Keratinocyte (primary cell): ENCODE results near the gene KIF22. TPM values are rescaled to one million over a fixed set of nuclear protein-coding genes. Genes with fewer than 3 reads are reported as not detected.

ENCODE experiments used
- DNase-seq: peaks from one replicate; pipeline ENCODE4 v3.0.0-alpha.2; 2011; ENCODE audit warnings: low read depth, missing footprints, low spot score
- FAIRE-seq: peaks from 2 replicates; lab custom pipeline; 2011; peaks lifted over from hg19 to GRCh38; lab: Jason Lieb, UNC
- H2AFZ ChIP-seq: 2 replicates; pipeline ENCODE4 v1.6.0; 2012; ENCODE audit warnings: low read length, control low read depth, inconsistent platforms; ENCODE audit not compliant: control insufficient read depth
- H3K27ac ChIP-seq: 2 replicates; pipeline ENCODE4 v1.5.1; 2011; ENCODE audit warnings: low read length; ENCODE audit not compliant: control insufficient read depth, insufficient read depth
- H3K27me3 ChIP-seq: 3 replicates; pipeline ENCODE4 v1.6.0; 2011; ENCODE audit warnings: low read length; ENCODE audit not compliant: control insufficient read depth, insufficient read depth; ENCODE audit errors: extremely low read depth
- H3K36me3 ChIP-seq, 2 experiments: 2 replicates in 1 of 2; 3 replicates in 1 of 2; pipeline ENCODE4 v1.5.1; 2011; ENCODE audit warnings: low read length in 2 of 2, mild to moderate bottlenecking in 1 of 2; ENCODE audit not compliant: control insufficient read depth in 2 of 2, insufficient read depth in 2 of 2; ENCODE audit errors: extremely low read depth in 1 of 2
- H3K4me1 ChIP-seq: 3 replicates; pipeline ENCODE4 v1.5.1; 2011; ENCODE audit warnings: low read length; ENCODE audit not compliant: control insufficient read depth, insufficient read depth; ENCODE audit errors: extremely low read depth
- H3K4me2 ChIP-seq: 3 replicates; pipeline ENCODE4 v1.6.0; 2011; ENCODE audit warnings: low read depth, low read length; ENCODE audit not compliant: control insufficient read depth, insufficient read depth; ENCODE audit errors: extremely low read depth
- H3K4me3 ChIP-seq, 3 experiments: fragments of 200-600 bp in 1 of 3; sonication (generic) in 1 of 3; 2 replicates in 2 of 3; 3 replicates in 1 of 3; pipeline ENCODE4 v1.5.1; 2011 to 2016; ENCODE audit warnings: low read length in 3 of 3, mild to moderate bottlenecking in 3 of 3, control low read depth in 2 of 3, inconsistent platforms in 1 of 3, low read depth in 1 of 3, mixed read lengths in 1 of 3, mixed run types in 1 of 3, moderate library complexity in 1 of 3; ENCODE audit not compliant: control insufficient read depth in 2 of 3, insufficient read depth in 2 of 3; ENCODE audit errors: extremely low read depth in 1 of 3
- H3K79me2 ChIP-seq: 2 replicates; pipeline ENCODE4 v1.6.0; 2012; ENCODE audit warnings: low read length; ENCODE audit not compliant: control insufficient read depth, insufficient read depth
- H3K9ac ChIP-seq: 3 replicates; pipeline ENCODE4 v1.6.0; 2011; ENCODE audit warnings: low read length; ENCODE audit not compliant: control insufficient read depth, insufficient read depth; ENCODE audit errors: extremely low read depth
- H3K9me1 ChIP-seq: 3 replicates; pipeline ENCODE4 v1.6.0; 2011; ENCODE audit warnings: low read length; ENCODE audit not compliant: control insufficient read depth, insufficient read depth; ENCODE audit errors: extremely low read depth
- H3K9me3 ChIP-seq: 2 replicates; pipeline ENCODE4 v1.5.1; 2012; ENCODE audit warnings: low read depth, low read length; ENCODE audit not compliant: control insufficient read depth
- H4K20me1 ChIP-seq: 3 replicates; pipeline ENCODE4 v1.6.0; 2011; ENCODE audit warnings: low read length; ENCODE audit not compliant: control insufficient read depth, insufficient read depth; ENCODE audit errors: extremely low read depth
- EZH2 ChIP-seq: IDR thresholded peaks from one replicate; pipeline ENCODE4 v1.6.1; 2012; ENCODE audit warnings: inconsistent platforms, mild to moderate bottlenecking, low read length, moderate library complexity
- dilution Hi-C: fragments of 300-500 bp; cut with MboI; formaldehyde crosslinking; loops from one replicate; pipeline ENCODE4 v1.7.0; 2020; ENCODE audit warnings: low sequenced_read_pairs; ENCODE audit not compliant: extremely low pct_ligation_motif_present
- polyA plus RNA-seq, 5 experiments: library from polyadenylated mRNA; depleted of rRNA in 3 of 5; stranded (reverse) in 3 of 5; stranded (forward) in 1 of 5; unstranded in 1 of 5; fragments of >200 nt; gene quantifications; 1 replicate in 1 of 5; 2 replicates in 3 of 5; 3 replicates in 1 of 5; pipeline versions ENCODE4 v1.2.1 to v1.2.3, GENCODE V29; 2011 to 2012; ENCODE audit warnings: missing spikeins in 2 of 5, low read depth in 1 of 5, low replicate concordance in 1 of 5
- TF ChIP-seq, protein P1 (sequence below), 3 experiments: IDR thresholded peaks in 1 of 3; conservative IDR thresholded peaks in 1 of 3; optimal IDR thresholded peaks in 1 of 3; 2 replicates in 2 of 3; 3 replicates in 1 of 3; pipeline versions ENCODE3 to v1.5.1; 2011; ENCODE audit warnings: low read length in 3 of 3, mild to moderate bottlenecking in 3 of 3, moderate library complexity in 2 of 3, control low read depth in 1 of 3, inconsistent platforms in 1 of 3; ENCODE audit not compliant: insufficient read depth in 2 of 3; ENCODE audit errors: extremely low read depth in 1 of 3

The KIF22 gene
- polyA plus RNA-seq, 1 donor (not counting 4 experiments of a cell fraction or from before 2014, with no cell fraction given), result 43.7 TPM

- Histone ChIP-seq H3K9me1 (no peaks in the 10 kb centered on the region), H3K27ac (no peak overlapping the region), H3K9me3 (no peaks in the 10 kb centered on the region), H3K4me3 (no peak overlapping the region), H3K9ac (no peak overlapping the region), H3K4me2 (no peak overlapping the region), H3K4me1 (no peaks in the 10 kb centered on the region), H3K79me2 (no peaks in the 10 kb centered on the region), H4K20me1 (no peaks in the 10 kb centered on the region), H2AFZ (no peak overlapping the region), H3K27me3 (no peaks in the 10 kb centered on the region), H3K36me3 (no peaks in the 10 kb centered on the region)
- no peak for DNase-seq
- no peak for FAIRE-seq
- dilution Hi-C loops, result no loop called here
- TF ChIP-seq, protein P1, sequence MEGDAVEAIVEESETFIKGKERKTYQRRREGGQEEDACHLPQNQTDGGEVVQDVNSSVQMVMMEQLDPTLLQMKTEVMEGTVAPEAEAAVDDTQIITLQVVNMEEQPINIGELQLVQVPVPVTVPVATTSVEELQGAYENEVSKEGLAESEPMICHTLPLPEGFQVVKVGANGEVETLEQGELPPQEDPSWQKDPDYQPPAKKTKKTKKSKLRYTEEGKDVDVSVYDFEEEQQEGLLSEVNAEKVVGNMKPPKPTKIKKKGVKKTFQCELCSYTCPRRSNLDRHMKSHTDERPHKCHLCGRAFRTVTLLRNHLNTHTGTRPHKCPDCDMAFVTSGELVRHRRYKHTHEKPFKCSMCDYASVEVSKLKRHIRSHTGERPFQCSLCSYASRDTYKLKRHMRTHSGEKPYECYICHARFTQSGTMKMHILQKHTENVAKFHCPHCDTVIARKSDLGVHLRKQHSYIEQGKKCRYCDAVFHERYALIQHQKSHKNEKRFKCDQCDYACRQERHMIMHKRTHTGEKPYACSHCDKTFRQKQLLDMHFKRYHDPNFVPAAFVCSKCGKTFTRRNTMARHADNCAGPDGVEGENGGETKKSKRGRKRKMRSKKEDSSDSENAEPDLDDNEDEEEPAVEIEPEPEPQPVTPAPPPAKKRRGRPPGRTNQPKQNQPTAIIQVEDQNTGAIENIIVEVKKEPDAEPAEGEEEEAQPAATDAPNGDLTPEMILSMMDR (optimal IDR thresholded peaks at IDR 0.05 in 1 of 3, IDR thresholded peaks at IDR 0.05 in 1 of 3, conservative IDR thresholded peaks at IDR 0.05 in 1 of 3; ENCODE audit: extremely low read depth in 1 of 3, insufficient read depth in 2 of 3, low read length in 3 of 3), result no peak
- no peak for TF ChIP-seq EZH2
Observed at GRCh38 chr16:29743475-29743826, 47.1 kb upstream of the KIF22 start.

GRCh38 chr16:29743827-29744531 is 46.6 kb upstream of the KIF22 start:
- no peak for DNase-seq
- TF ChIP-seq EZH2, result no peak
- TF ChIP-seq, protein P1 (optimal IDR thresholded peaks at IDR 0.05 in 1 of 3, IDR thresholded peaks at IDR 0.05 in 1 of 3, conservative IDR thresholded peaks at IDR 0.05 in 1 of 3; ENCODE audit: extremely low read depth in 1 of 3, insufficient read depth in 2 of 3, low read length in 3 of 3), result no peak
- H2AFZ ChIP-seq, result no peak overlapping the region
- H3K36me3 ChIP-seq, result no peaks in the 10 kb centered on the region
- no peak overlapping the region for H3K27ac ChIP-seq
- H3K27me3 ChIP-seq, result no peaks in the 10 kb centered on the region
- no peaks in the 10 kb centered on the region for H4K20me1 ChIP-seq
- dilution Hi-C loops, result no loop called here
- no peaks in the 10 kb centered on the region for H3K4me1 ChIP-seq
- no peaks in the 10 kb centered on the region for H3K9me1 ChIP-seq
- no peak overlapping the region for H3K4me2 ChIP-seq
- H3K4me3 ChIP-seq, result no peak overlapping the region
- FAIRE-seq, result no peak
- H3K9me3 ChIP-seq, result no peaks in the 10 kb centered on the region
- H3K79me2 ChIP-seq, result no peaks in the 10 kb centered on the region
- H3K9ac ChIP-seq, result no peak overlapping the region
